H9 (cell line): ENCODE measurements around the gene ERCC2. TPM values are rescaled to one million over a fixed set of nuclear protein-coding genes. Genes with fewer than 3 reads are reported as not detected.
"Not testable (repeated sequence)": the region's sequence is repeated elsewhere in the genome, so short reads cannot be mapped to it uniquely, and the experiment has no call there.

ENCODE experiments used
- DNase-seq: peaks from one replicate; pipeline ENCODE4 v3.0.0-alpha.2; 2017
- H2AFZ ChIP-seq: one replicate; pipeline ENCODE4 v1.6.1; 2013; ENCODE audit warnings: mild to moderate bottlenecking, low read length, control low read depth, moderate library complexity
- H2AK5ac ChIP-seq: 2 replicates; pipeline ENCODE4 v1.6.1; 2013; ENCODE audit warnings: low read length, control low read depth, mixed read lengths; ENCODE audit not compliant: insufficient read length
- H2BK120ac ChIP-seq: one replicate; pipeline ENCODE4 v1.6.1; 2013; ENCODE audit warnings: low read depth, mild to moderate bottlenecking, low read length, control low read depth, inconsistent platforms; ENCODE audit not compliant: poor library complexity, severe bottlenecking
- H2BK12ac ChIP-seq: 2 replicates; pipeline ENCODE4 v1.6.1; 2013; ENCODE audit warnings: low read length, control low read depth, mixed read lengths, low read depth; ENCODE audit not compliant: insufficient read length
- H2BK15ac ChIP-seq: 2 replicates; pipeline ENCODE4 v1.6.1; 2013; ENCODE audit warnings: low read depth, low read length, control low read depth
- H2BK20ac ChIP-seq: one replicate; pipeline ENCODE4 v1.6.1; 2013; ENCODE audit warnings: low read depth, mild to moderate bottlenecking, low read length, control low read depth, inconsistent platforms; ENCODE audit not compliant: poor library complexity, severe bottlenecking
- H2BK5ac ChIP-seq: 2 replicates; pipeline ENCODE4 v1.6.1; 2013; ENCODE audit warnings: low read length, control low read depth, mixed read lengths; ENCODE audit not compliant: insufficient read length
- H3K14ac ChIP-seq: 2 replicates; pipeline ENCODE4 v1.6.1; 2013; ENCODE audit warnings: low read length, control low read depth; ENCODE audit not compliant: insufficient read depth
- H3K18ac ChIP-seq: 2 replicates; pipeline ENCODE4 v1.6.1; 2013; ENCODE audit warnings: low read depth, mild to moderate bottlenecking, mixed read lengths, low read length, control low read depth; ENCODE audit not compliant: insufficient read length
- H3K23ac ChIP-seq: 2 replicates; pipeline ENCODE4 v1.6.1; 2013; ENCODE audit warnings: low read length, control low read depth, mixed read lengths, low read depth; ENCODE audit not compliant: insufficient read length
- H3K23me2 ChIP-seq: 2 replicates; pipeline ENCODE4 v1.6.1; 2013; ENCODE audit warnings: low read depth, mild to moderate bottlenecking, mixed read lengths, low read length, control low read depth; ENCODE audit not compliant: insufficient read length, poor library complexity, severe bottlenecking
- H3K27ac ChIP-seq: 2 replicates; pipeline ENCODE4 v1.5.1; 2013; ENCODE audit warnings: low read length, control low read depth, mixed read lengths, low read depth; ENCODE audit not compliant: insufficient read length
- H3K27me3 ChIP-seq: 2 replicates; pipeline ENCODE4 v1.6.1; 2013; ENCODE audit warnings: low read length, control low read depth, inconsistent platforms; ENCODE audit not compliant: insufficient read depth
- H3K4ac ChIP-seq: 2 replicates; pipeline ENCODE4 v1.6.1; 2013; ENCODE audit warnings: low read depth, mild to moderate bottlenecking, control low read depth, inconsistent platforms, low read length, moderate library complexity
- H3K4me1 ChIP-seq: 2 replicates; pipeline ENCODE4 v1.6.1; 2013; ENCODE audit warnings: low read length, control low read depth, inconsistent platforms; ENCODE audit not compliant: insufficient read depth
- H3K4me2 ChIP-seq: 2 replicates; pipeline ENCODE4 v1.6.1; 2013; ENCODE audit warnings: low read length, control low read depth, mixed read lengths; ENCODE audit not compliant: insufficient read length, insufficient read depth
- H3K56ac ChIP-seq: 2 replicates; pipeline ENCODE4 v1.6.1; 2013; ENCODE audit warnings: low read depth, mild to moderate bottlenecking, mixed read lengths, low read length, control low read depth; ENCODE audit not compliant: insufficient read length
- H3K79me1 ChIP-seq: 2 replicates; pipeline ENCODE4 v1.6.1; 2013; ENCODE audit warnings: low read depth, mild to moderate bottlenecking, moderate library complexity, low read length, control low read depth, inconsistent platforms; ENCODE audit not compliant: insufficient read depth, poor library complexity, severe bottlenecking
- H3K79me2 ChIP-seq: 2 replicates; pipeline ENCODE4 v1.6.1; 2013; ENCODE audit warnings: low read length, control low read depth, inconsistent platforms; ENCODE audit not compliant: insufficient read depth
- H3K9ac ChIP-seq: 2 replicates; pipeline ENCODE4 v1.6.1; 2013; ENCODE audit warnings: low read length, control low read depth, mixed read lengths; ENCODE audit not compliant: insufficient read length; ENCODE audit errors: extremely low read depth
- H3K9me3 ChIP-seq: one replicate; pipeline ENCODE4 v1.6.1; 2013; ENCODE audit warnings: low read depth, low read length, inconsistent platforms; ENCODE audit not compliant: control insufficient read depth
- H3T11ph ChIP-seq: one replicate; pipeline ENCODE4 v1.6.1; 2013; ENCODE audit warnings: mild to moderate bottlenecking, low read length, control low read depth, inconsistent platforms
- H4K20me1 ChIP-seq: one replicate; pipeline ENCODE4 v1.6.1; 2013; ENCODE audit not compliant: control insufficient read depth, insufficient read length, insufficient read depth
- H4K5ac ChIP-seq: 2 replicates; pipeline ENCODE4 v1.6.1; 2013; ENCODE audit warnings: low read depth, mild to moderate bottlenecking, mixed read lengths, low read length, control low read depth; ENCODE audit not compliant: insufficient read length
- H4K8ac ChIP-seq: replicated peaks from 2 replicates; pipeline ENCODE4 v1.6.1; 2013; ENCODE audit warnings: low read length, control low read depth, mixed read lengths, low read depth; ENCODE audit not compliant: insufficient read length
- H4K91ac ChIP-seq: 2 replicates; pipeline ENCODE4 v1.6.1; 2013; ENCODE audit warnings: low read depth, mild to moderate bottlenecking, moderate library complexity, mixed read lengths, low read length, control low read depth; ENCODE audit not compliant: insufficient read length
- H3K27ac Mint-ChIP-seq, 3 experiments: 2 replicates in 2 of 3; 3 replicates in 1 of 3; pipeline ENCODE4 v1.8.0; 2020 to 2021; ENCODE audit warnings: mixed read lengths in 3 of 3, mild to moderate bottlenecking in 1 of 3, moderate library complexity in 1 of 3
- H3K27me3 Mint-ChIP-seq: 2 replicates; pipeline ENCODE4 v1.8.0; 2021; ENCODE audit warnings: low read depth, mild to moderate bottlenecking, moderate library complexity, mixed read lengths
- H3K36me3 Mint-ChIP-seq, 3 experiments: 2 replicates in 2 of 3; 3 replicates in 1 of 3; pipeline ENCODE4 v1.8.0; 2020 to 2021; ENCODE audit warnings: low read depth in 3 of 3, mixed read lengths in 3 of 3; ENCODE audit not compliant: insufficient read depth in 1 of 3
- H3K4me1 Mint-ChIP-seq, 2 experiments: 2 replicates each; pipeline ENCODE4 v1.8.0; 2020; ENCODE audit warnings: mixed read lengths in 2 of 2
- H3K4me3 Mint-ChIP-seq, 2 experiments: 2 replicates in 1 of 2; 3 replicates in 1 of 2; pipeline ENCODE4 v1.8.0; 2020 to 2021; ENCODE audit warnings: mild to moderate bottlenecking in 2 of 2, mixed read lengths in 2 of 2, moderate library complexity in 1 of 2
- H3K9me3 Mint-ChIP-seq, 2 experiments: 2 replicates in 1 of 2; 3 replicates in 1 of 2; pipeline ENCODE4 v1.8.0; 2020; ENCODE audit warnings: mild to moderate bottlenecking in 2 of 2, mixed read lengths in 2 of 2, moderate library complexity in 1 of 2
- WGBS: extraction: QIAGEN DNeasy Blood & Tissue Kit; methylation state at CpG from one replicate; pipeline ENCODE4 v1.1.7; 2013; ENCODE audit warnings: missing lambda C conversion rate, low lambda C conversion rate, mixed read lengths; ENCODE audit not compliant: insufficient read length; ENCODE audit errors: extremely low coverage; 5-methylcytosine and 5-hydroxymethylcytosine counted together
- total RNA-seq: library from RNA; stranded (reverse); gene quantifications from 2 replicates; pipeline ENCODE4 v1.2.1, GENCODE V29; 2021
- TF ChIP-seq, protein P1 (sequence below): fragments of 200-600 bp; sonication (generic); conservative IDR thresholded peaks from 3 replicates; pipeline ENCODE4 v1.8.0; 2021; ENCODE audit warnings: antibody characterized with exemption, mild to moderate bottlenecking

ERCC2 gene
- total RNA-seq, 1 experiment from 2014 or later: 98.7 TPM

DNA sequence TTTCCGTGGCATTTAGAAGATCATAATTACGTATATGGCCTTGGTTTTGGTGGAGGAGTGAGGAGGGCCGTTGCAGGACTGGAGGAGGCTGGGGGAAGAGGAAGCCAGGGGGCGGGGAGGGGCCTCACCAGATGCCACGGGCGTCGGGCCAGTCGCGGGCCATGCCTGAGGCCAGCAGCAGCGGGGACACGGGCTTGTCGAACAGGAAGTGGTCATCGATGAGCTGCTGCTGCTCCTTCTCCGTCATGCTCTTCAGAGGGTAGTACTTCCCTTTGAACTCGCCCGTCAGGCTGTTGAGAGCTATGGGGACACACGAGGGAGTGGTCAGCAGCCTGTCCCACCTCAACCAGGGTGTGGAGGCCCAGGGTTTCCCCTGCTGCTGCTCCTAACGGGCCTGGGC, 58.8 kb downstream of the ERCC2 start:
- Histone ChIP-seq H2AK5ac (no peak overlapping the region), H3K14ac (no peak overlapping the region), H3K23me2 (no peaks in the 10 kb centered on the region), H3K27me3 (peaks cover 3% of the 10 kb centered on the region; the same call in 1 of the 2 replicates), H4K5ac (no peak overlapping the region), H2BK15ac (no peak overlapping the region), H3K79me1 (no peaks in the 10 kb centered on the region), H2BK20ac (no peak overlapping the region), H2BK12ac (no peak overlapping the region), H3K4me2 (no peak overlapping the region), H3T11ph (no peak overlapping the region), H4K91ac (no peak overlapping the region), H3K27ac (no peak overlapping the region), H3K56ac (no peak overlapping the region), H3K4me1 (no peaks in the 10 kb centered on the region; the same call in 1 of the 2 replicates), H4K8ac (no peak overlapping the region), H3K23ac (no peak overlapping the region), H2AFZ (no peak overlapping the region), H4K20me1 (no peaks in the 10 kb centered on the region), H3K4ac (no peak overlapping the region), H2BK5ac (no peak overlapping the region), H3K9ac (no peak overlapping the region), H3K79me2 (no peaks in the 10 kb centered on the region), H2BK120ac (no peak overlapping the region), H3K18ac (no peak overlapping the region), H3K9me3 (no peaks in the 10 kb centered on the region)
- Mint-ChIP-seq H3K27ac (no peak overlapping the region), H3K9me3 (peaks cover 0 to 3% of the 10 kb centered on the region in 2 experiments; a peak in 1 of 5 replicates), H3K36me3 (no peaks in the 10 kb centered on the region), H3K27me3 (peaks cover 60% of the 10 kb centered on the region), H3K4me3 (peak overlapping the region in 1 of 2 experiments; percentile 25; a peak in 2 of 5 replicates), H3K4me1 (peaks cover 1 to 4% of the 10 kb centered on the region in 2 experiments; a peak in 2 of 4 replicates)
- WGBS: no CpG with 5 or more reads among the region's 18 CpGs
- peak; percentile 62 for DNase-seq
- TF ChIP-seq, protein P1, sequence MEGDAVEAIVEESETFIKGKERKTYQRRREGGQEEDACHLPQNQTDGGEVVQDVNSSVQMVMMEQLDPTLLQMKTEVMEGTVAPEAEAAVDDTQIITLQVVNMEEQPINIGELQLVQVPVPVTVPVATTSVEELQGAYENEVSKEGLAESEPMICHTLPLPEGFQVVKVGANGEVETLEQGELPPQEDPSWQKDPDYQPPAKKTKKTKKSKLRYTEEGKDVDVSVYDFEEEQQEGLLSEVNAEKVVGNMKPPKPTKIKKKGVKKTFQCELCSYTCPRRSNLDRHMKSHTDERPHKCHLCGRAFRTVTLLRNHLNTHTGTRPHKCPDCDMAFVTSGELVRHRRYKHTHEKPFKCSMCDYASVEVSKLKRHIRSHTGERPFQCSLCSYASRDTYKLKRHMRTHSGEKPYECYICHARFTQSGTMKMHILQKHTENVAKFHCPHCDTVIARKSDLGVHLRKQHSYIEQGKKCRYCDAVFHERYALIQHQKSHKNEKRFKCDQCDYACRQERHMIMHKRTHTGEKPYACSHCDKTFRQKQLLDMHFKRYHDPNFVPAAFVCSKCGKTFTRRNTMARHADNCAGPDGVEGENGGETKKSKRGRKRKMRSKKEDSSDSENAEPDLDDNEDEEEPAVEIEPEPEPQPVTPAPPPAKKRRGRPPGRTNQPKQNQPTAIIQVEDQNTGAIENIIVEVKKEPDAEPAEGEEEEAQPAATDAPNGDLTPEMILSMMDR: no peak

DNA sequence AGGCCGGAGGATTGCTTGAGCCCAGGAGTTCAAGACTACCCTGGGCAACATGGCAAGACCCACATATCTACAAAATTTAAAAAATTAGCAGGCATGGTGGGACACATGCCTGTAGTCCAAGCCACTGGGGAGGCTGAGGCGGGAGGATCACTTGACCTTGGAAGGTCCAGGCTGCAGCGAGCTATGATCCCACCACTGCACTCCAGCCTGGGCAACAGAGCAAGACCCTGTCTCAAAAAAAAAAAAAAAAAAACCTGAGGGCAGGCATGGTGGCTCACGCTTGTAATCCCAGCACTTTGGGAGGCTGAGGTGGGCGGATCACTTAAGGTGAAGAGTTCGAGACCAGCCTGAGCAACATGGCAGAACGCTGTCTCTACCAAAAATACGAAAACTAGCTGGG, 61.1 kb downstream of the ERCC2 start:
- not testable (repeated sequence) for DNase-seq, H3K9me3 ChIP-seq, H3K9me3 Mint-ChIP-seq, H4K8ac ChIP-seq, H3K27ac ChIP-seq, H2BK5ac ChIP-seq, H2BK20ac ChIP-seq, H3K23ac ChIP-seq, H3T11ph ChIP-seq, H3K79me1 ChIP-seq, H3K27ac Mint-ChIP-seq, H3K9ac ChIP-seq, H4K5ac ChIP-seq, H3K79me2 ChIP-seq, H3K56ac ChIP-seq, H3K4me1 ChIP-seq, H3K27me3 ChIP-seq, H3K18ac ChIP-seq, H3K36me3 Mint-ChIP-seq, H2BK15ac ChIP-seq, H4K91ac ChIP-seq, H3K23me2 ChIP-seq, H2AK5ac ChIP-seq, H2AFZ ChIP-seq, H3K4me3 Mint-ChIP-seq, H2BK120ac ChIP-seq, H3K4ac ChIP-seq, H3K4me2 ChIP-seq, H4K20me1 ChIP-seq, H2BK12ac ChIP-seq, H3K14ac ChIP-seq
- H3K4me1 Mint-ChIP-seq: peaks cover 15 to 20% of the 10 kb centered on the region in 2 experiments
- H3K27me3 Mint-ChIP-seq: peaks cover 59% of the 10 kb centered on the region
- no CpG with 5 or more reads among the region's 8 CpGs for WGBS
